ENCODE measurements around the gene DDX1.

DDX1 gene

GRCh38 chr2:15647622-15648590, 56.2 kb downstream of the DDX1 start:
- no peak for DNase-seq

GRCh38 chr2:15648593-15649525, 57.2 kb downstream of the DDX1 start:
- no peak for DNase-seq

- DNase-seq: no peak
These were observed 58.0 kb downstream of the DDX1 start for GRCh38 chr2:15649561-15650255.

GRCh38 chr2:15650616-15651366, 59.1 kb downstream of the DDX1 start:
- no peak for DNase-seq

- no peak for DNase-seq
These were observed 59.7 kb downstream of the DDX1 start for GRCh38 chr2:15651367-15651727.

- DNase-seq: no peak
These were observed 60.6 kb downstream of the DDX1 start for GRCh38 chr2:15652252-15652651.

- no peak for DNase-seq
These were observed 61.1 kb downstream of the DDX1 start for GRCh38 chr2:15652801-15653200.

- no peak for DNase-seq
These were observed 62.4 kb downstream of the DDX1 start for GRCh38 chr2:15653806-15654726.

GRCh38 chr2:15654727-15655073, 63.0 kb downstream of the DDX1 start:
- no peak for DNase-seq

GRCh38 chr2:15655123-15655887, 63.6 kb downstream of the DDX1 start:
- no peak for DNase-seq

- DNase-seq: no peak
These were observed 64.4 kb downstream of the DDX1 start for GRCh38 chr2:15656090-15656489.

- DNase-seq: no peak
These were observed 66.1 kb downstream of the DDX1 start for GRCh38 chr2:15657759-15658158.

- no peak for DNase-seq
These were observed 67.2 kb downstream of the DDX1 start for GRCh38 chr2:15658911-15659310.

GRCh38 chr2:15660491-15661294, 69.0 kb downstream of the DDX1 start:
- DNase-seq: no peak

GRCh38 chr2:15661295-15661569, 69.6 kb downstream of the DDX1 start:
- no peak for DNase-seq

- no peak for DNase-seq
These were observed 70.4 kb downstream of the DDX1 start for GRCh38 chr2:15662026-15662425.

GRCh38 chr2:15662579-15662978, 70.9 kb downstream of the DDX1 start:
- no peak for DNase-seq

GRCh38 chr2:15663802-15664201, 72.1 kb downstream of the DDX1 start:
- no peak for DNase-seq

GRCh38 chr2:15664273-15665066, 72.8 kb downstream of the DDX1 start:
- DNase-seq: no peak
